HG02884 (cell line): ENCODE results near the gene PKD1.
"Not testable (repeated sequence)": the region's sequence is repeated elsewhere in the genome, so short reads cannot be mapped to it uniquely, and the experiment has no call there.

ENCODE experiments used
- ATAC-seq: cut with Tn5 transposase; IDR thresholded peaks from one replicate; pipeline ENCODE4 v1.9.1; 2021; ENCODE audit warnings: mild to moderate bottlenecking, moderate library complexity; ENCODE audit not compliant: unreplicated experiment

PKD1 gene

DNA sequence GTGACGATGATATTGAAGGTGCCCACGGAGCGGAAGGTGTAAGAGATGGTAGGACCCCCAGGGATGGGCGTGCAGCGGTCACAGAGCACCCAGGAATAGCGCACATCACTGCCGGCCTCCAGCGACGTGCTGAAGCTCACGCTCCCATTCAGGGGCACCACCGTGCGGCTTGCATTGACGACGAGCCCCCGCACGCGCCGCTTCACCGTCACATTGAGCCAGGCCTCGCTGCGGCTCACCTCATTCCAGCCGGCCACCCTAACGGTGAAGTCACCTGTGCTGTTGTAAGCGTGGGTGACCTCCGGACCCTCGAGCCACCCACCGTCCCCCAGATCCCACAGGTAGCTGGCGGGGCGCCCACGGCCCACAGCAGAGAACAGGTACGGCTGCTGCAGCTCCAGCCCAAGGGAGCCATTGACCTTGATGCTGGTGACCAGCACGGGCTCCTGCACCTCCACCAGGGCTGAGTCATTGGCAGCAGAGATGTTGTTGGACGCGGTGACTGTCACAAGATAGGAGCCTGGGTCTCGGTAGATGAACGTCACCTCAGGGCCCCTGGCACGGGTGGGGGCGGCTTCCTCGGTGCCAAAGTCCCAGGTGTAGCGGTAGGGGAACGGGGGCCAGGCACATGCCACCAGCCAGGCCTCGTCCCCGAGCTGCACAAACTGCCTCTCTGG is 25.2 kb downstream of the PKD1 start:
- not testable (repeated sequence) for ATAC-seq

DNA sequence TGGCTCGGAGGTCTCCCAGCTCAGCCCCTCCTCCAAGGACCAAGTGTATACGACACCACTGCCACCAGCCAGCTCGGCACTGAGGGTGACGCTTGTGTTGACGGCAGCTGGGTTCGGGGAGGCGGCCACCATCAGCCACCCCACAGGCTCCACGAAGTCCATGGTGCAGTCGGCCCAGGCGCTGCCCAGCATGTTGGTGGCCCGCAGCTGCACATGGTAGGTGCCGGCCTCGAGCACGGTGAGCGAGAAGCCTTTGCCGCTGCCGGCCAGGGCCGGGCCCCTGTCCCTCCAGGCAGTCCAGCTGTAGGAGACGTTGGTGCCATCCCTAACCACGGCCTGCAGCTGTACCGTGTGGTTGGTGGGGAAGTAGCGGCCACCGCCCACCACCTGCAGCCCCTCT is 25.8 kb downstream of the PKD1 start:
- ATAC-seq, result not testable (repeated sequence)

DNA sequence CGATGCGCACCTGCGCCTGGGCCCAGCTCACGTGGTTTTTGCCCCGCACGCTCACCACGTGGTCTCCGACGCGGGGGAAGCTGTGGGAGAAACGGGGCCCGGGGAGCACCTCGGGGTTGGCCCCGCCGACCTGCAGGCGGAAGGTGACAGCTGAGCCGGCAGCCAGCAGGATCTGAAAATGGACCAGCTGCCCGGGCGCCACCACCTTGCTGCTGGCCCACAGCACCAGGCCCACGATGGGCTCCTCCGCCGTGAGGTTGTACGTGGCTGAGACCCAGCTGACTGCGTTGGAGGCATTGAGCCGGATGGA is 26.5 kb downstream of the PKD1 start:
- not testable (repeated sequence) for ATAC-seq

DNA sequence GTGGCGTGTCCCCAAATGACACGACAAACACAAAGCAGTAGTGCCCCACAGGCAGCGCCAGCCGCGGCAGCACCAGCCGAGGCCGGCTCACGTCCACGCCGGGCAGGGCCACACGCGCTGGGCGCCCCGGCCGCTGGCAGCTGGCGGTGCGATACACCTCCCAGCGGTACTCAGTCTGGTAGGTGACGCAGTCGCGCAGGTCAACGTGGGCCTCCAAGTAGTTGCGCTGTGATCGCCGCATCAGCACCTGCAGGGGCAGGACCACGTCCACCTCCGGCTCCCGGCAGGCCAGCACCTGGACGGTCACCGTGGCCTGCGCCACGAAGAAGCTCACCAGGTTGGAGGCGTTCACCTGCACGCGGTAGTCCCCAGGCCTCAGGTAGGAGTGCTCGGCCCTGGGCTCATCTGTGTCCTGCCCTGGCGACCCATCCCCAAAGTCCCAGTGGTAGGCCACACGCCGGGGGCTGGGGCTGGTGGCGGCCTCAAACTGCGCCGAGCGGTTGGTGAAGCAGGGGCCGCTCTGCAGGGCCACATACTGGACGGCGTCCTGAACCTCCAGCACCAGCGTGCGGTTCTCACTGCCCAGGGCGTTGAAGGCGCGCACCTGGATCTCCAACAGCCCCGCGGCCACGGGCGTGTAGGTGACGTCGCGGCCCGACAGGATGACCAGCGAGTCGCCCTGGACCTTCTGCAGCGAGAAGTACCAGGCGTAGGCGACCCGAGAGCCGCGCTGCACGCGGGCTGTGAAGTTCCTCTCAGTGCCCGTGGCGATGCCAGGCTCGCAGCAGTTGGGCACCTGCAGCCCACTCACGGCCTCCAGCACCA is 27.0 kb downstream of the PKD1 start:
- ATAC-seq, result not testable (repeated sequence)

DNA sequence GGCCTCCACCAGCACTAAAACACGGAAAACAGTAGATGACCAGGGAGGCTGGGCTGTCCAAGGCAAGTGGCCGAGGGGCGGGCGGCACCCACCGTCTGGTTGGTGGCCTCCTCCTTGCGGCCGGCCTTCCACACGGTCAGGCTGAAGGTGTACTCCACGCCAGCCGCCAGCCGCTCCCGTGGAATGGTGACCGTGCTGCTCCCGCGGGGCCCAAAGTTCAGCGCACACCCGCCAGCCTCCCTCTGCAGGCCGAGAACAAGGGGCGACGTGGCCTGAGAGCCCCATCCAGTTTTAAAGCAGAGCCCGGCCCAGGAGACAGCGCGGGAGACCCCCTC is 27.9 kb downstream of the PKD1 start:
- ATAC-seq, result not testable (repeated sequence)

DNA sequence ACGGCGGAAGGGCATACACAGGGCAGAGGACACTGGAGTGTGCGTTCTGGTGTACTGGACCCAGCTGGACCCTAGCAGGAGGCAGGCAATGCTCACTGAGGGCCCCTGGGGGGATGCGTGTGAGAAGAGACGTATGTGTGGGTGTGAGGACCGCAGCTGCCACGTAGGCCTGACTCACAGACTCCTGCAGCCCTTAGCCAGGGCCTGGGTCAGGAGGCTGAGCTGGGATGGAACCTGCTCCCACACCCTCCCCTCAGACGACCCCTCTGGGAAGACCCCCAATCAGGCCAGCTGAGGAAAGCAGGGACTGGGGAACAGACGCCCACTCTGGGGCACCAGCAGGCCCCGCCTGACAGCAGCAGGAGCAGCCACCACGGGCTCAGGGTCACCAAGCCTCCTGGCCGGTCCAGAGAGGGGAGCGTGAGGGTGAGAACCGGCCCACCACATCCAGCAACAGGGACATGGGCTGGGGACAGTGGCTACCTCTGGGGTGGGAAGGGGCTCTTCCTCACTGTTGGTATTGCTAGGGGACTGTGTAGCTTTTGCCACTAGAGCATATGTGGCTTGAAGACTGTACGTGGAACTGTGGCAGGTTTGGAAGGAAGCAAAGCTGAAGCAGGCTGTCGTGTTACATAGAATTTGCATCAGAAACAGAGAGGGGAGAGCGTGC is 28.4 kb downstream of the PKD1 start:
- ATAC-seq, result not testable (repeated sequence)

DNA sequence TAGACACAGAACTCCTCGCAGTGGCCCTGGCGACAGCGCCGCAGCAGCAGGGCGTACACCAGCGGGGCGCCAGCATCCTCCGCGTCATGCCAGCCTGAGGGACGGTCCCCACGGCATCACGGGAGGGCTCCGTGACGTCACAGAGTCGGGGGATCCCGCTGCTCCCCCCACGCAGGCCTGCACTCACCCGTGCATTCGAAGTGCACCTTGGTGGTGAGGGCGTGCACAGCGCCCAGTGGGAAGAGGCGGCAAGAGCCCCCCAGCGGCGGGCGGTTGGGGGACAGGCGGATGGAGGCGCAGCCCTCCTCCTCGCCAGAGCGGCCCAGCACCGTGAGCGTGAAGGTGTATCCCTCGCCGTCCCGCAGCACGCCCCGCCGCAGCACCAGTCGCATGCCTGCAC is 29.5 kb downstream of the PKD1 start:
- ATAC-seq, result not testable (repeated sequence)

DNA sequence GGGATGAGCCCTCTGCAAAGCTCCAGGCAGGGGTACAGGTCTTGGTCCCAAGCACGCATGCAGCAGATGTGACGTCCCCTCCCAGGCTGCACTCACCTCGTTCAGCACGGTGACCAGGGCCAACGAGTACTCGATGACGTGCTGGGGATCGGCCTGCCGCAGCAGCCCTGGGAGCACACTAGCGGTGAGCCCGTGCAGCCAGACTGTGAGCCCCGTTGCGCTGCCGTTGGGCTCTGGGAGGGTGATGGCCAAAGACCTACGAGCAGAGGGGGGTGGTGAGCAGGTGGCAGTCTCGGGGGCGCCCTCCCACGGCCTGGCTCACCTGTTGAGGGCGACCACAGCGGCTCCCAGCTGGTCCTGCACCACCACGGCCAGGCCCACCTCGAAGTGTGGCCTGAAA is 29.9 kb downstream of the PKD1 start:
- not testable (repeated sequence) for ATAC-seq

DNA sequence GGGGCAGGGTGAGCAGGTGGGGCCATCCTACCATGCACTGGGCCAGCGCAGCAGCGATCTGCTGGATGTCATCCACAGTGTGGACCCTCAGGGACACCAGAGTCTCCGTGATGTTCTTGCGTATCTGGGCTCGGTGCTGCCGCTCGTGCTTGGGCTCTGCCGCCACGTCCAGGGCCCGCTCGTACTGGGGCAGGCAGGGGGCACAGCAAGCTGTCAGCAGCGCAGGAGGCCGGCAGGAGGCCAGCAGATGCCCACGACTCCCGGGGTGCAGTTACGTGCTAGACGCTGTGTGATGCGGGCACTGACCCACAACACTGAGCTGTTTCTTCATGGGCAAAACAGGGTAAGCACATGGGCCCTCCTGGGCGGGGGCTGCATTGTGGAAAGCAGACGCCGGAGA is 30.4 kb downstream of the PKD1 start:
- not testable (repeated sequence) for ATAC-seq

DNA sequence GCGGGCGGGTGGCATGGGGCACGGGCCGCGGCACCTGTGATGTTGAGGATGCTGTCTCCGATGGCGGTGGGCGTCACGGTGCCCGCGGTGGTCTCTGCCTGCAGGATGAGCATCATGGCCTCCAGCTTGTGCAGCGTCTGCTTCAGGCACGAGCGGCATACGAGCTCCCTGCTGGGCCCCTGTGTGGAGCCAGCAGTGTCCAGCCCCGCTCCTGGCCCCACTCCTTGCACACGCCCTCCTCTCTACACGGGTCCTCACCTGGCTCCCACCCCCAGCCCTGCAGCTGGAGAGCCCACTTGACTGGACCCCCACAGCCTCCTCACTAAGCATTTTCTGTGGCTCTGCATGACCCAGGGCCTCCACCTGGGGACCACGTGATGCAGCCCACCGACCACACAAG is 31.2 kb downstream of the PKD1 start:
- ATAC-seq, result not testable (repeated sequence)

DNA sequence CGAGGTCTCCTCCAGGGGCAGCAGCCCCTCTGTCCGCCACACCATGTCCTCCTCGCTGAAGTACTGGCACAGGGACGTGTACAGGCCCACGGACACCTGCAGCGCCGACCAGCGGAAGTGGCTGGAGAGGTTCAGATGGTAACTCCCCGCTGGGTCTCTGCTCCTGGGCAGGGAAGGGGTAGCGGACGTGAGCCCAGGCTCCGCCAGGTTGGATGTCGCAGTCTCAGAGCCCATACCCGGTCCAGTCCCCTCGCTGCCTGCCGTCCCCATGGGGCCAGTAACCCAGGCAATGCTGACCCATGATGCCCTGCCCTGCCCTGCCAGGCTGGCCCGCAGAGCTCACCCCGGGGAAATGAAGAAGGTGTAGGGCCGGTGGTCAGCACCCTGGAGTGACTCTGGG is 33.2 kb downstream of the PKD1 start:
- ATAC-seq, result no peak

DNA sequence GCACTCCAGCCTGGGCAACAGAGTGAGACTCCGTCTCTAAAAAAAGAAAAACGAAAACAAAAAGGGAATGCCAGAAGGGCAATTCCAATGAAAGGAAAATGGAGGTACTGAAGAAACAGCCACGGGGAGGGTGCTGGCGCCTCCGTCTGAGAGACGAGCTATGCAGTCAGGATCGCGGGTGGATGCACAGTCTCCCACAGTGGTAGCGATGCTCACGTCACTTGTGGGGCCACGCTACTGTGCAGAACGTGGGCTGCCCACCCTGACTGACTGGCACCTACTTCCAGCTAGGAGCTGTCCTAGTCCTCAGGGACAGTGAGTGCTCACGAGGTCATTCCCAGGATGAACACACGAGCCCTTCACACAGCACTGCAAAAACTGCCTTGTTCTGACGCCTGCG is 34.1 kb downstream of the PKD1 start:
- not testable (repeated sequence) for ATAC-seq

DNA sequence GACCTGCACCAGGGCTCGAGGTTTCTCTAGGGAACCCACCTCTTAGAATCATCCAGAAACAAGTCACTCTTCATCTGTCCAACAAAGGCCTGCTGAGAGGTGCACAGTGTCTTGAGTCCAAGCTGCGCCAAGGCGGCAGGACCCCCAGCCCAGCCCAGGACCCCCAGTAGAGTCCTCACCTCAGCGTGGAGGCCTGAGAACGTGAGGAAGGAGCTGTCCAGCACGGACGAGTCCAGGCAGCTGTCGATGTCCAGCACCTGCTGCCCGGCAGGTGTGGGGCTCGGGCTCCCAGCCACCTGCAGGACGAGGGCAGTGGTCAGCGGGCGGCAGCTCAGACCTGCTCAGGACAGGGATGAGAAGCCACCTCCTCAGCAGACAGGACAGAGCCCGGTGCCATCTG is 38.0 kb downstream of the PKD1 start:
- ATAC-seq, result not testable (repeated sequence)

DNA sequence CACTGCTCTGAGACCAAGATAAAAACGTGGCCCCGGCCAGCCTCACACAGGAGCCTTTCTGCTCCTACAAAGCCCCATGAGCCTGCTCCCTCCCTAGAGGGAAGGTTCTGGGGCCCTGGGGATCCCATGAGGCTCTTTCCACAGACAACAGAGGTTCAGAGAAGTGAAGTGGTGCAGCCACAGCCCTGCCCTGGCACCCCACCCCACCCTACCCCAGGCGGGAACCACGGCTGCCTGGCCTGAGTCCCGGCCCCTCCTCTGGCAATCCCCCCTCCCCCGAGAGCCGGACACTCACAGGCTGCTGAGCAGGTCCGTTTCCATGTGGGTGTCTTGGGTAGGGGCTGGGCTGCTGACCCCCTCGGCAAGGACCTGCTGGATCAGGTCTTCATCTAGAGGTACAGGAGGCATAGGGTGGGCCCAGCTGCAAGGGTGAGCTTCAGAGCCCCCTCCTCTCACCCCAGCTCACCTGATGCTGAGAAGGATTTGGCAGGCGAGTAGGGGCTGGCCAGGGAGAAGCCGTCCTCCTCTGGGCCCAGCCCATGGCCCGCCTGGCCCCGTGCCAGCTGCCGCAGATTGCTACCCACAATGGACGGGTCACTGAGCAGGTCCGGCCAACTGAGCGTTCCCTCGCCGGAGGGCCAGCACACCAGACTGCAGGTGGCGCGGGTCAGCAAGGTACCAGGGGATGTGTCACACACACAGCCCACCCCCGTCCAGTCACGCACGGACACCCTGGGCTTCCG is 38.7 kb downstream of the PKD1 start:
- ATAC-seq, result no peak

DNA sequence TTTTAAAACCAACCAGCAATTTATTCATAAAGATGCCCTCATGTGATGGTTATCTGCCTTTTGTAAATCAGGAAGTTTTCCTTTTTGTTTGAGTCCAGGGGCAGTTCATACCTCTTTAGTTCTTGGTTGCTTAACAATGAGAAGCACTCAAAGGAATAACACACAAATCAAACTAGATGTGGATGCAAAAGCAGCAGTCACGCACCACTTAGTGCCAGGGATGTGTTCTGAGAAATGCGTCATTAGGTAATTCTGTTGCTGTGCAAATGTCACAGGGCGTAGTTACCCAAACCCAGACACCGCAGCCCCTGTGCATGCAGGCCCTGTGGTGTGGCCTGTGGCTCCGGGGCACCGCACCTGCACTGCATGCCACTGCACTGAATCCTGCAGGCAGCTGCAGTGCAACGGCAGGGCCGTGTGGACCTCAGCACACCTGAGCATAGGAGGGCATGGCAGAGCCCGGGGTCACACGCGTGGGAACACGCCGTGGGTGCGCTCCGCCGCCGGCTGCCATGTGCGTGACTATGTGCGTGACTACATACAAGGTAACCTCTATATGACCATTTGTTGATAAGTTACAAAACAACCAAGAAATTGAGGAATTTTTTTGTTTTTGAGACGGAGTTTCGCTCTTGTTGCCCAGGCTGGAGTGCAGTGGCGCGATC is 39.6 kb downstream of the PKD1 start:
- no peak for ATAC-seq

DNA sequence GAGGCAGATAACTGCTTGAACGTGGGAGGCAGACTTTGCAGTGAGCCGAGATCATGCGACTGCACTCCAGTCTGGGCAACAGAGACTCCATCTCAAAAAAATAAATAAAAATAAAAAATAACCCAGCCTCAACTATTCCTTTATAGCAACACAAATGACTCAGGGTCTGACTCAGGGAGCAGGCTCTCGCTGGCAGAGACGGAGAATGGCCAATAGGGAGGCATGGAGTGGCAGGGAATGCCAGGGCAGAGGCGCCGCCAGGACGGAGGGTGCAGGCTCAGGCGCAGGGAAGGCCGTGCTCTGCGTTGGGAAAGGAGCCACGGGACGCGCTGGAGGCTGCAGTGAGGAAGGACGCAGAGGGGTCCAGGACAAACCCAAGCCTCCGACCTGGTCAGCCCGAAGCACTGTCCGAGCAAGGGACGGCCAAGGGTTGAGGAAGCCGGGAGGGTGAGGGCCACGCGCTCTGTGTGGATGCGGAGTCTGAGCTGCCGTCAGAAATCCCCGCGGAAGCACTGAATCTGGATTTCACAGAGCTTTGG is 40.3 kb downstream of the PKD1 start:
- ATAC-seq, result no peak

DNA sequence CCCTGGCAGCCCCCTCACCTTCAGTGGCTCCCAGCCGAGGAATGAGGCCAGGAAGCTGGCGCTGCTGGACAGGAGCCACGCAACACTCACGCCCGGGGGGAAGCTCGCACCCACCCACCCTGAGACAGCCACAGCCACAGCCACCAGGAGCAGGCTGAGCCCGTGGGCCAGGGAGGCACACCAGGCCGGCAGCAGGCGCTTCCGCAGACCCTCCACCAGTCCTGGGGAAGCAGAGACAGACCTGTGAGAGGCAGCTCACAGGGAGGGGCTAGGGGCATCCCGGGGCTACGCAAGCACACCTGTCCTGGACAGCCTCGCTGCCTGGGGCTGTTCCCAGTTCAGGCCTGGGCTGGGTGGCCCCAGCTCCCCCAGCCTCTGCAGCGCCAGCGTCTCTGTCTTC is 41.9 kb downstream of the PKD1 start:
- ATAC-seq, result no peak

DNA sequence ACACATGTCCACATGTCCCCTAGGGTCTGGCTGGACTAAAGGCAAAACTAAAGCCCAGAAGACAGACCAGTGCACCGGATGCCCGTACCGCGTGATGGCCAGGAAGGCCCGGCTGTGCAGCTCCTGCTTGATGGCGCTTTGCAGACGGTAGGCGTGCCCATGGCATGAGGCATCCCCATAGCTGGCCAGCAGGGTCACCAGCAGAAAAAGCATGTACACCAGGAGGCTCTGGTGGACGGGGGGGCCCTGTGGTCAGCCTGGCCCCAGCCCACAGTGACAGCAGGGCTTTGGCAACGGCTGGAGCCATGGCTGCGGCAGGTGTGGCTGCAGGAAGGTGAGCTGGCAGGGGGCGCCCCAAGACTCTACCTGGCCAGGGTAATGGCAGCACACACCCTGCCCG is 42.8 kb downstream of the PKD1 start:
- ATAC-seq, result no peak

DNA sequence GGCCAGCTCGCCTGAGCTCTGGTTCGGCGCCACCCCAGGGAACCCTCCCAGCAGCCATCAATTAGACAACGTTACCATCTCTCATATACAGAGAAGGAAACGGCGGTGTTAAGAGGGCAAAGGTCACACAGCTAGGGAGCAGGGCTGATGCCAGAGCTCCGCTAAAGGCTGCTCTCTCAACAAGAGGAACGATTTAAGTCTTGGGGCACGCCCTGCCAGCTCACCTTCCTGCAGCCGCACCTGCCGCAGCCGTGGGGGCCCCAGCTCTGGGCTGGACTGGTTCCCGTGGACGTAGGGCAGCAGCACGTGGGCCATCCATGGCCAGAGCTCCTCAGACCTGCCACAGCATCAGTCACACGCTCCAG is 43.5 kb downstream of the PKD1 start:
- ATAC-seq, result no peak

DNA sequence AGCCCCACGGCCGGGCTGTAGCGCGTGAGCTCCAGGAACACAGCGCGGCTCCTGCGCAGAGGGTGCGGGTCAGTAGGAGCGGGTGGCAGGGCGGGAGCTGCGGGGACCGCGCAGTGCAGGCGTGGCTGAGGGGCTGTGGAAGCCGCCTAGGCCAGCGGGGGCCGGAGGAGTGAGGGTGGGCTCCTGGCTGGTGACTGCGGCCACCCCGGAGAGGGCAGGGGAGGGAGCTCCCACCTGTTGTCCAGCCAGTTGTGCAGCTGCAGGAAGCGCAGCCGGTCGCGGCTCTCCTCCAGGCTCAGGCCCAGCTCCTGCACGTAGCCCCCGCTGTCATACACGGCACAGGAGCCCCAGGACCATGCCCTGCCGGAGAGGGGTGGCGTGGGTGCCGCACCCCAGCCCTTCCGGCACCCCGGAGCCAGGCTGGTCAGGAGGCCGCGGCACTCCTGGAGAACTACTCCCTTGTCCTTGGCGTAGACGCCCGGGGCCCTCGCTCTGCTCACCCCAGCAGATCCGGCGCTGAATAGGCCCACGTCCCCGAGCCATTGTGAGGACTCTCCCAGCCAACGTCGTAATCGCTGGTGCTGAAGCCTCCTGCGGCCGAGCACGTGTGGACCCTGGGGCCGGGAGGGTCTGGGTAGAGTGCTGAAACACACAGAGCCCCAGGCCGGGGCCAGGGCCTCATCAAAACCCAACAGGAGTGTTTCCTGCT is 44.0 kb downstream of the PKD1 start:
- ATAC-seq, result no peak
